ENCODE measurements around the gene TADA2B.
A peak's percentile ranks its signal among the peaks of the same experiment; 100 is the strongest.

TADA2B gene

DNA sequence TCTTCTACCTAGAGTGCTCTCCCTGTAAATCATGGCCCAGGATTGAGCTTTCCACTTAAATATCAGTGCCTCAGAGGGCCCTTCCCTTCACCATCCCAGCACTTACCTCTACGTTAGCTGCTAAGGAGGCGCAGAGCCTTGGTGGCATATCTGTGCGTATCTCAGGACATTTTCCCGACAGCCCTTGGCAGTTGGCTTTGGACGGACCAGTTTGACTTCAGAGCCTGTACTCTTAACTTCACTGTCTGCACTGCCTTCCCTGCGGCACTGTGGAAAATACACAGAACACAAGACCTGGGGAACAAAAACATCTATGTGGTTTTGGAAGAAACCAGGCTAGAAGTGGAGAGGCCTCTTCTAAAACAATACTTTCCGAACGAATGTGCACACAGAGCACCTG, 2.4 kb downstream of the TADA2B start:
- no peak for DNase-seq (ENCODE audit: low spot score)
- H3K27ac ChIP-seq: no peak overlapping the region
- TF ChIP-seq, protein P1, sequence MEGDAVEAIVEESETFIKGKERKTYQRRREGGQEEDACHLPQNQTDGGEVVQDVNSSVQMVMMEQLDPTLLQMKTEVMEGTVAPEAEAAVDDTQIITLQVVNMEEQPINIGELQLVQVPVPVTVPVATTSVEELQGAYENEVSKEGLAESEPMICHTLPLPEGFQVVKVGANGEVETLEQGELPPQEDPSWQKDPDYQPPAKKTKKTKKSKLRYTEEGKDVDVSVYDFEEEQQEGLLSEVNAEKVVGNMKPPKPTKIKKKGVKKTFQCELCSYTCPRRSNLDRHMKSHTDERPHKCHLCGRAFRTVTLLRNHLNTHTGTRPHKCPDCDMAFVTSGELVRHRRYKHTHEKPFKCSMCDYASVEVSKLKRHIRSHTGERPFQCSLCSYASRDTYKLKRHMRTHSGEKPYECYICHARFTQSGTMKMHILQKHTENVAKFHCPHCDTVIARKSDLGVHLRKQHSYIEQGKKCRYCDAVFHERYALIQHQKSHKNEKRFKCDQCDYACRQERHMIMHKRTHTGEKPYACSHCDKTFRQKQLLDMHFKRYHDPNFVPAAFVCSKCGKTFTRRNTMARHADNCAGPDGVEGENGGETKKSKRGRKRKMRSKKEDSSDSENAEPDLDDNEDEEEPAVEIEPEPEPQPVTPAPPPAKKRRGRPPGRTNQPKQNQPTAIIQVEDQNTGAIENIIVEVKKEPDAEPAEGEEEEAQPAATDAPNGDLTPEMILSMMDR (IDR thresholded peaks at IDR 0.05): no peak
- peak overlapping the region; percentile 100 for H3K4me3 ChIP-seq

DNA sequence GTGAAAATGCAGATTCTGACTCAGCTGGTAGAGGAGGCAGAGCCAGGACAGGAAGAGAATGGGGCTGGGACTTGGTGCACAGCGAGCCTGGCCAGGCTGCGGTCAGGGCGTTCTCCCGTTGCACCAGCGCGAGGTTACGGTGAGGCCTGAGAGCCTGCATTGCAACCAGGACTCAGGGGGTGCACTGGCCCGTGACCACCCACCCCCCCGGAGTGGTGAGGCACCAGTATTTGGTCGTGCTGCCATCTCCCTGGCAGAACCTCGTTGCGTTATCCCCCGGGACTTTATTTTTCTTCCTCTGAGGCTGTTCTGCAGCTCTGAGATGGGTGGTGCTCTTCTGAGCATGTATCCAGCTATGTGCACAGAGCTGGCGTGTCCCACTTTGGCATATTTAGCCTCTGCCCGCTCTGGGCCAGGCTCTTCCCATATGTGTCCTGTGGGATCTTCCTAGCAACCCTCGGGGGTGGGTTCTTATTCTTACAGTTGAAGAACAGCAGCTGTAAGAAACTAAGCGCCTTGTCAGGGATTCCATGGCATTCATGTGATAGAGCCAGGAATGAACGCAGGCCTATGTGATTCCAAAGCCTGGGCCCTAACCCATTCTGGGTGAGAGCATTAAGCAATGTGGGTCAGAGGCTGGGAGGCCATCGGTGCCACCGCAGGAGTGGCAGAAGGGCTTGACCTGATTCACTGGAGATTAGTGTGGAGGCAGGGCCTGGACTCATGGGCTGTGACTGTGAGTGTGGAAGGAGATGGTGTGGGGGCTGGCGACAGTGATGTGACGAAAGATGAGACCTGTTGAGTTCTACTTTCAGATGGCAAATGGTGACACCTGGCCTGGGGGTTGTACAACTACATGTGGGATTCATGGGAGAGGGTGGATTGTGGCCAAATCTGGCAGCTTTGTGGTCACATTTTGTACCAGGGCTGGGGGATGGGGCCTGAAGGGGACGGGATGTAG, 3.1 kb downstream of the TADA2B start:
- Histone ChIP-seq H3K4me3 (peak overlapping the region; percentile 100), H3K27ac (no peak overlapping the region)
- DNase-seq (ENCODE audit: low spot score): no peak
- TF ChIP-seq, protein P1 (IDR thresholded peaks at IDR 0.05): no peak

DNA sequence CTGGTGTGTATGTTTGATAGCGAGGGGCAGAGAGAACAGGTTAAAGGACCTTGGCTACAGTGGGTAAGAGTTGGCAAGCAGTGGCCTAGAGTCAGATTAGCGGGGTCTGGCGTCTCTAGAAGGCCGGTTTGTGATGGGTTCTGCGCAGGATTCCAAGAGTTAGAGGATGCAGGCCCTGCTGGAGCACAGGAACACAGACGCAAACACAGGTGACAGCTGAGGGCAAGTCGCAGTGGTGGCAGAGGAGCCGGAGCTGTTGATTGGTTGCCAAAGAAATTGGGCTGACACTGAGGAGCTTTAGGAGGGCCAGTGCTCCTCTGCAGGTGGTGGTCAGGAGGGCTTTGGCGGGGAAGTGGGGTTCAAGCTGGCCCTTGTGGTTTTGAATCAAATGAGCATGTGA, 3.8 kb downstream of the TADA2B start:
- H3K27ac ChIP-seq: no peak overlapping the region
- DNase-seq (ENCODE audit: low spot score): no peak

DNA sequence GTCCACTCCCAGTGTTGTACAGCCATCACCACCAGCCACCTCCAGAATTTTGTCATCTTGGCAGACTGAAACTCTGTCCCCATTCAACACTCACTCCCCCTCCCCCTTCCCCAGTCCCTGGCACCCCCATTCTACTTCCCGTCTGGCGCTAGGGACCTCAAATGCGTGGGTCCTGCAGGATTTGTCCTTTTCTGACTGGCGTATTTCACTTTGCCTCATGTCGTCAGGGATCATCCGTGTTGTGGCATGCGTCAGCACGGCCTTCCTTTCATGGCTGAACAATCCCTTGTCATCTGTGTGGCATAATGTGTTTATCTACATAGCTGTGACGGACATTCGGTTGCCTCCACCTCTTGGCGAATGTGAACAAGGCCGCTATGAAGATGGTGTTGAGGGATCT, 5.5 kb downstream of the TADA2B start:
- TF ChIP-seq, protein P1 (IDR thresholded peaks at IDR 0.05): no peak
- H3K27ac ChIP-seq: no peak overlapping the region
- H3K4me3 ChIP-seq: no peak overlapping the region
- DNase-seq (ENCODE audit: low spot score): no peak

More for the DNA sequence above, 3.8 kb downstream of the TADA2B start:
- H3K4me3 ChIP-seq: no peak overlapping the region
- TF ChIP-seq, protein P1 (IDR thresholded peaks at IDR 0.05): no peak

DNA sequence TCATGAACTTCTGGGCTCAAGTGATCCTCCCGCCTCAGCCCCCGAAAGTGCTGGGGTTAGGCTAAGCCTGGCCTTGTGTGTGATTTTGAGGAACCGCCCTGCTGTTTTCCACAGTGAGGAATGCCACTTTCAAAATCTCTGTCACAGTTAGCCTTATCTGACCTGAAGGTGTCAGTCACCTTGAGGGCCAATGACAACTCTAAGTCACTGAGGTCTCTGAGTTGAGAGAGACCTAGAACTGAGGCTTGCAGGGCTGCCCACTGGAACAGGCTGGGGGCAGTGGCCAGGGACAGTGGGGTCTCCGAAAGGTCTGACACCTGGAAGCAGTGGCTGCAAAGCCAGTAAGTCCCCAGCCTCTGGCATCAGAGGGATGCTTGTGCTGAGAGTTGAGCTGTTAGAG, 6.1 kb downstream of the TADA2B start:
- TF ChIP-seq, protein P1 (IDR thresholded peaks at IDR 0.05): no peak
- no peak for DNase-seq (ENCODE audit: low spot score)
- Histone ChIP-seq H3K27ac (no peak overlapping the region), H3K4me3 (no peak overlapping the region)

DNA sequence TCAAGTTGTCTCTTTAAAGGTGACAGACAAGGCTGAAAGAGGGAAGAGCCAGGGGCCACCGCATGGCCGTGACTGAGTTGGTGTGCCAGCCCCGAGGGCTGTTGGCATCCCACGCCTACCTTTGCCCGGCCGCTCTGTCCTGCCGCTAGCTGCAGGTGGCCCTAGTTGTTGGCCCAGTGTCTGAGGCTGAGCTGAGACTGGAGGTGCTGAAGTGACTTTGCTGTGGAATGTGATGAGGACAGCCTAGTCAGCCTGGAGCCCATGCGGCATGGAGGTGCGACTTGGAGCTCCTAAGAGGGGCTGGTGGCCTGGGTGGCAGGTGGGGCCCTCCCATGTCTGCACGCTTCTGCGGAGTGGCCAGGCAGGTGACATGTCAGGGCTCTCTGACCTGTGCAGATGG, 6.6 kb downstream of the TADA2B start:
- TF ChIP-seq, protein P1 (IDR thresholded peaks at IDR 0.05): no peak
- no peak overlapping the region for H3K27ac ChIP-seq
- H3K4me3 ChIP-seq: no peak overlapping the region
- DNase-seq (ENCODE audit: low spot score): no peak

Data from coronary artery (tissue), 2 donors.